B cell (primary cell): ENCODE results near the gene RBL1.

ENCODE experiments used
- EZH2 ChIP-seq: IDR thresholded peaks from 2 replicates; pipeline ENCODE4 v1.6.1; 2012; ENCODE audit warnings: borderline replicate concordance, low read depth, mild to moderate bottlenecking, moderate library complexity, low read length; ENCODE audit not compliant: insufficient read depth, poor library complexity, severe bottlenecking
- TF ChIP-seq, protein P1 (sequence below): fragments of 200-600 bp; IDR thresholded peaks from one replicate; pipeline ENCODE4 v1.8.0; 2022; ENCODE audit warnings: antibody characterized with exemption, mild to moderate bottlenecking

DNA sequence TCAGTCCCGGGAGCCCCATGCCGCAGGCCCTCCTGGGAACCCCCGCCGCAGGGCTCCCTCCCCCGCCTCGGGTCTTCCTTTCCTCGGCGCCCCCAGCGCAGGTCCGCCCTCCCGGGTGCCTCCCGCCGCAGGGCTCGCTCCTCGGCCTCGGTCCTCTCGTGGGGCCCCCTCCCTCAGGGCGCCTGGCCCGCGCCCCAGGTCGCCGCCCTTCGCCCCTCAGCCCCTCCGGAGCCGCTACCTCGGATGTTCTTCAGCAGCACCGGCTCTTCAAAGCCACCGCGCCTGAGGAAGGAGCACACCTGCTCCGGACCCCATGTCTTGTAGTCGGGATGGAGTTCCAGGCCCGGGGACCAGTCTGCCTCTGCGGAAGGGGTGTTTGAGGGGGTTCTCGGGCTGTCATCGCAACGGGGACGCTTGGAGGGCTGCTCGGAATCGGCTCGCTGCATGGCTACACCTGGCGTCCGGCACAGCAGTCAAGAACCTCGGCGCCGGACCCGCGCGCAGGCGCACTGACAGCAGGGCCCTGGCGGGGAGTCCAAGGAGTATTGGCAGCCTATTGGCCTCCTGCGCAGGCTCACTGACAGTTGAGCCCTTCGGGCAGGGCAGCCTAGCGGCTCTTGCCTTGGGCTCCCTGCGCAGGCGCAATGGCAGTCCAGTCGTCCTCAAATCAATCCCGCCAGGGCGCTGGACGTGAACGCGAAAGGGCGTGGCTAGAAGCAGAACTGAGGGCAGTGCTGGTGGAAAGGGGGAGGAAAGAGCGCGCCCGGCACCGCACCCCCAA is 144.4 kb downstream of the RBL1 start, which contains the start of gene SAMHD1:
- TF ChIP-seq, protein P1, sequence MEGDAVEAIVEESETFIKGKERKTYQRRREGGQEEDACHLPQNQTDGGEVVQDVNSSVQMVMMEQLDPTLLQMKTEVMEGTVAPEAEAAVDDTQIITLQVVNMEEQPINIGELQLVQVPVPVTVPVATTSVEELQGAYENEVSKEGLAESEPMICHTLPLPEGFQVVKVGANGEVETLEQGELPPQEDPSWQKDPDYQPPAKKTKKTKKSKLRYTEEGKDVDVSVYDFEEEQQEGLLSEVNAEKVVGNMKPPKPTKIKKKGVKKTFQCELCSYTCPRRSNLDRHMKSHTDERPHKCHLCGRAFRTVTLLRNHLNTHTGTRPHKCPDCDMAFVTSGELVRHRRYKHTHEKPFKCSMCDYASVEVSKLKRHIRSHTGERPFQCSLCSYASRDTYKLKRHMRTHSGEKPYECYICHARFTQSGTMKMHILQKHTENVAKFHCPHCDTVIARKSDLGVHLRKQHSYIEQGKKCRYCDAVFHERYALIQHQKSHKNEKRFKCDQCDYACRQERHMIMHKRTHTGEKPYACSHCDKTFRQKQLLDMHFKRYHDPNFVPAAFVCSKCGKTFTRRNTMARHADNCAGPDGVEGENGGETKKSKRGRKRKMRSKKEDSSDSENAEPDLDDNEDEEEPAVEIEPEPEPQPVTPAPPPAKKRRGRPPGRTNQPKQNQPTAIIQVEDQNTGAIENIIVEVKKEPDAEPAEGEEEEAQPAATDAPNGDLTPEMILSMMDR, result no peak
- no peak for TF ChIP-seq EZH2
